Measurements from ENCODE around the gene PPP6R1.

Gene PPP6R1

GRCh38 chr19:55257461-55258420, 1.1 kb downstream of the PPP6R1 start:
- DNase-seq: peak; percentile 58 to 69

DNA sequence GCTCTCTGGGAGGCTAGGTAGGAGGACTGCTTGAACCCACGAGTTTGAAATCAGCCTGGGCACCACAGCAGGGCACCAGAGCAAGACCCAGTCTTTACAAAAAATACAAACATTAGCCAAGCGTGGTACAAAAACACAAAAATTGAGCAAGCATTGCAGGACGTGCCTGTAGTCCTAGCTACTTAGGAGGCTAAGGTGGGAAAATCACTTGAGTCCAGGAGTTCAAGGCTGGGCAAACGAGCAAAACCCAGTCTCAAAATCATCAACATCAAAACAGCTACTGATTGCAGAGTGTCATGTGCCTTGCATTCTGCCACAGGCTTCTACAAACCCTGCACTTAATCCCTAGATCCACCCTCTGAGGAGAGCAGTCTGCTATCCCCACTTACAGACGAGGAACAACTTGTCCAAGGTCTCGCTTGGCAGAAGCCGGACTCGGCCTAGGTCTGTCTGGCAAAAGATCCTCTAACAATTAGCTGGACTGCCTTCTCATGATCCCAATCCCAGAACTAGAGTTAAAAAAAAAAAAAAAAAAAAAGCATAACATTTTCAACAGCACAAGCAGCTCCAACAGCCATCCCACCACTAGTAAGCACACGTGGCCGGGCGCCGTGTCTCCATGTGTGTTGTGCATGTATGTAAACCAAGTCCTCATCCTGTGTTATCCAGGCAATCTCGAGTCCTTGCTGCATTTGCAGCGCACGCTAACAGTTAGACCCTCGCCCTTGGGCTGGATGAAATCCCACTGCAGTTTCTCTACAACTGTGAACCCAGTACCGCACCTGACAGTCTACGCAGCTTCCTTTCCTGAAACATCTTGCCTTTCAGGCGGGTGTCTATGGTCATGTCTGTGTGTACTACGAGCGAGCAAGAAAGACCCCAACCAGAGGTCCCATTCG, 2.0 kb downstream of the PPP6R1 start:
- peak in 1 of 2 experiments; percentile 46 for DNase-seq

DNA sequence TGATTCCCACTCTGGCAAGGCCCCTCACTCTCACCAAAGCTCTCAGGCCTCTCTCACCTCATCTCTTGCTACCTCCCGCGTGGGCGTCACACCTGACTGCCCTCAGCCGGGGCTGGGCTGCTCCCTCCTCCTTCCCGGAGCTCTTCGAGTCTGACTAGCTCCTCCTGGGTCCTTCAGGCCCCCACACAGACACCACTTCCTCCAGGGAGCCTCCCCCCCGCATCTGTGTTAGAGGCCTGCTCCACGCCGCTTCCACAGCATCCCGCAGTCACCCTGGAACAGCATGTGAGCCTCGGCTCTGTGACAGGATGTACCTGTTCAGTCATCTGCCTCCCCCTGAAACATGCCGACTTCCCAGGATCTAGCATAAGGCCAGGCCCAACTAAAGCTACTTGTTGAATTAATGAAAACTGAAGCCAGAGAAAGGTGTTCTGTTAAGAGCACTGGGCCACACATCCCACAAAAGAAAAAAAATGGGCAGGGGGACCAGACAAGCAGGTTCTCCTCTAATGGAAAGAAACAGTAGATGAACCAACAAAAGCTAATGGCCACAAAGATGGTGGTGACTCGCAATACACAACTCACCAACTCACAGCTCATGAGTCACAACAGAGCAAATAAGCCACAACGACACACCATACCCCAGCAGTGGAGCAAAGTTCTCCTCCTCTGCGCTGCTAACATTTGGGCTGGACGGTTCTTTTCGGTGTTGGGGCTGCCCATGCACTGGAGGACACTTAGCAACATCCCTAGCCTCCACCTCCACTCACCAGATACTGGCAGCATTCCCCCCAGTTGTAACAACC, 3.0 kb downstream of the PPP6R1 start:
- peak; percentile 76 to 85 for DNase-seq

DNA sequence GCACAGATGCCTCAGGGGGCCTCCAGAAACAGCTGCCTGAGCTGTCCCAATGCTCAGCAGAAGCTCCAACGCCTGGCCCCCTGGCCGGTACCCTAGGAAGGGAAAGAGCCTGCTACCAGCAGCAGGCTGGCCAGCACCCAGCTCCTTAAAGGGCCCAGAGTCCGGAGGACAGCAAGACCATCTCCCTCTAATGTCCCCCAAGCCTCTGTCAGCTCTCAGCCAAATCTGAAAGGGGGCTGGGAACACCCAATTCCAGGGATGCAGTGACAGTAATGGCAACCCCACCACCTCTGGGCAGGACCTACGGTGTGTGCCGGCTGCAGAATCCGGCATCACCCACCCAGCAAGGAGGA, 4.2 kb downstream of the PPP6R1 start:
- no peak for DNase-seq

DNA sequence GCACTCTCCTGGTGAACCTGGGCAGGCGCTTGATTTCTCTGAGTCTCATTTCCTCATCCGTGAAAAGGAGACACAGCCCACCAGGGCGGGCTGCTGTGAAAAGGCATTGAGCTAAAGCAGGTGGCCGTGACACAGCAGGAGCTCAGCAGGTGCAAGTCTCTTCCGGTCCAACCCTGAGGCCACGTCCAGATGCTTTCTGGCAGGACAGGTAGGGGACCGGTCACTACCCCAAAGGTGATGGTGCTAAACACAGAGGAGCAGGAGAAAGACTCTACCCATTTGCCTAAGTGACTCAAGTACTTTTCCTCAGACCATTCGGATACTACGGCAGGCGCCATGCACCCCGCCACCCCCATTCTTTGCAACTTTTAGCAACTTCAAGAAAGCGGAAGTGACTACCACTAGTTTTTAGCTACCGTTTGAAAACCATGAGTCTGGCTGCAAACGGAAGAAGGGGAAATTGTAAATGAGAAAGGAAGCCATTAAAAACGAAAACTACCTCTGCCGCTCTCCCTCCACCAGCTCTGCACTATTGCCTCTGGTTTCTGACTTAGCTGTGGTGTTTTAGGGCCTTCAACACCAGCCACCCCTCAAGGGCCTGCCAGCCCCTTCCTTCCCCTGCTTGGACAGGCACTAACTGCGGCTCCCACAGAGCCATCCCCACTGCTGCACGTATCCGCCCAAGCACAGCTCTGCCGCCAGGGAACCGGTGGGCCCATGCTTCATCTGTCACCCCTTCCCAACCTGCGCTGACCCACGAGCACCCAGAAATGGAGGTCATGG, 4.8 kb downstream of the PPP6R1 start:
- DNase-seq: peak; percentile 96 to 97

DNA sequence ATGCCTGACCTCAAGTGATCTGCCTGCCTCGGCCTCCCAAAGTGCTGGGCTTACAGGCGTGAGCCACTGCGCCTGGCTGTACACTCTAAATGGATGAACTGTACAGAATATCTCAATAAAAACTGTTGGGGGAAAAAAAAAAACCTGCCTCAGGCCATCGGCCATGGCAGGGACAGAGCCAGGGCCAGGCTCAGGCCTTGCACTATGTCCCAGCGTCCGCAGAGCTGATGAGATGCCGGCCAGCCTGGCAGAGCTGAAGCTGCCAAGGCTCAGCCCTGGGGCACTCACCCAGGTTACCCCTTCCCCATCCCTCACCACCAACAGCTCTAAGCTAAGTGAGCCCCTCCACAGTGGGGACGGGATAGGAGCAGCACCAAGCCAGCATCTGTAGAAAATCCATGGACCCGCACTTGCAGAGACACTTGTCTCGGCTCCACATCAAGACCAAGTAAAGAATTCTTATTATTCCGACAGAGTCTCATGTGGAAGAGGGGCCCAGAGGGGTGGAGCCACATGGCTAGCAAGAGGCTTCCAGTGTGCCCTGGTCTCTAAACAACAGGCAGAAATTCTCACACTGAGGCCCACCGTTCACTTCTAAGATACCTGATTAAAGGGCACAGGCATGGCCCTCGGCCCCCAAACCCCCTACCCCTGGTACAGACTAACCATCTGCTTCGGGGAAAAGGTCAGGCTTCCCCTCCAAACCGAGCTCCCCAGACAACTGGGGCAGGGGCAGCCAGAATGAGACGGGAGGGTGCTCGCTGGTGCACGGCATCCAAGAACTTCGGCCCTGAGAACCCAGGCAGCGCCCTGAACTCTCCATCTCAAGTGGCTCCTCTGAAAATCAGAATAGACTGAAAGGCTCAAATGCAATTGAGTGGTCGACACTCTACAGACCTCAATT, 5.8 kb downstream of the PPP6R1 start:
- no peak for DNase-seq

DNA sequence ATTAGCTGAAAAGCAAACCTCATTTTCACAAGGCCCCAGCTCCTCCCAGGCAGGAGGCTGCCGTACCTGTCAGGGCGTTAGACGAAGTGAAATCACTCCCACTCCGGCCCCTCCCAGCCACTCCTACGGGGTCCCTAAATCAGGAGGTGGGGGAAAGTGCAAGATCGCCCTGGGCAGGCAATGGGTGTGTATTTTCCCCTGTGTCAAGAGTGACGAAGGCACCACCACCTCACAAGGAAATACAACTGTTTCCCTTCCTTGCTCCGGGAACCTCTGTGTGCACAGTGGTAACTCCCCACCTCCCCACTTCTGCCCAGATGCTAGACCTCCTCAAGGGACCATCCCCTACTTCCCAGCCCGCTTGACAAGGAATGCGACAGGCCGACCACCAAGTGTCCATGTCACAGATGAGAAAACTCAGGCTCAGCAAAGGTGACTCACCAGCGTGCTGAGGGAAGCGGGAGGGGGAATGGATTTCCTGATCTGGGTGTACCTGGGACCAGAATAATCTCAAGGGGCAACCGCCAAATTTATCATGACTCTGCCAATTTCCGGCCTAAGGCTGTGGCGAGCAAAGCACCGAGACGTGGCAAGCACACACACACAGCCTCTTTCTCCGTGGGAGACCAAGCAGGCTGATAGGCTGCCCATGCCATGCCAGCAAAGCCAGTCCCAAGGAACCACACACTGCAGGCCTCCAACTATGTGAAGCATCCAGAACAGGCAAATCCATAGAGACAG, 7.3 kb downstream of the PPP6R1 start:
- peak; percentile 62 to 71 for DNase-seq

DNA sequence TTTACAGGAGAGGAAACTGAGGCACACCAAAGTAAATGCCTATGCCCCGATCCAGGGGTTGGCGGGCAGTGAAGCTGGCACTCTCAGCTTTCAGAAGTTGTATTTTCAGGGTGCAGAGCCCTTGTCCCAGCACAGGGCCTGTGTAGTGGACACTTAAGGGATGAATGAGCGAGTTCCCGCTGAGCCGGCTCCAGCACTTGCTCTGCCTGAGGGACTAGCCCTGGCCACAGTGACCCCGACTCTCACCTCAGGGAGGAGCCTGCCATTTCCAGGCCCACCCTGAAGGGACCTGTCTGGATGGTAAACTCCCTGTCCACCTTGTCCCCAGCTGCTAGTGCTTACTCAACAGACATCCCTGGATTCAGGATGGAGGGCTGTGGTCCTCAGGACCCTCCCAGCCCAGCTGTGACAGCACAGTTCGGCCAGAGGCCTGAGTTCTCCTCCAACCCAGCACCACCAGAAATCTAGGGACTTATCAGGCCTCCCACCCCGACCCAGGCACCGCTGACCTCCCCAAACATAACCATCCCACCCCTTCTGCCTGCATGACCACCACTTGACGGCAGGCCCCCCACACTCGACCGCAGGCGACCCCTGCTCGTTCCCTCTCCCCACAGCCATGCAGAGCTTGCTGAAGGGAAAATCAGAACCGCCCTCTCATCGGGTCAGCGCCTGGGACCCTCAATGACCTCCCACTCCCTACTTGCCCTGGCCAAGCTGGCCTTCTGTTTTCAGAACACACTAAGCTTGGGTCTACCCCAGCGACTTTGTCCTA, 8.4 kb downstream of the PPP6R1 start:
- DNase-seq: no peak

- no peak for DNase-seq
These were observed 9.0 kb downstream of the PPP6R1 start for GRCh38 chr19:55249841-55250240.

DNA sequence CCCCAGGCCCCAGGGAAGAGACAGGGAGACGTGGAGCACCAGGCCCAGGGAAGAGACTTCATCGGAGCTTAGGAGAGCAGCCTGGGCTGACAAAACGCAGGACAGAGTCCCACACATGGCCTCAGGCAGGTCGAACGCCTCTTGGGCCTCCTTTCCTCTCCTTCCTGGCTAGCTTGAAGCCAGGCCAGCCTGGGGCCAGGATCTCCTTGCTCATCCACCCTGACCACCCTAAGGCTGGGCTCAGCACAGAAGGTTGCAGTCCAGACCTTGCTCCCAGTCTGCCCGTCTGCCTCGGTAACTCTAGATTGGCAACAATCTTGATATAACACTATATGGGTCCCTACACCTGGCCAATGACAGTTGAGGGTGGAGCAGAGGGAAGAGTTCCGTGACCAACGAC, 10.1 kb downstream of the PPP6R1 start:
- DNase-seq: no peak

GRCh38 chr19:55248166-55248675, 10.6 kb downstream of the PPP6R1 start:
- no peak for DNase-seq

DNA sequence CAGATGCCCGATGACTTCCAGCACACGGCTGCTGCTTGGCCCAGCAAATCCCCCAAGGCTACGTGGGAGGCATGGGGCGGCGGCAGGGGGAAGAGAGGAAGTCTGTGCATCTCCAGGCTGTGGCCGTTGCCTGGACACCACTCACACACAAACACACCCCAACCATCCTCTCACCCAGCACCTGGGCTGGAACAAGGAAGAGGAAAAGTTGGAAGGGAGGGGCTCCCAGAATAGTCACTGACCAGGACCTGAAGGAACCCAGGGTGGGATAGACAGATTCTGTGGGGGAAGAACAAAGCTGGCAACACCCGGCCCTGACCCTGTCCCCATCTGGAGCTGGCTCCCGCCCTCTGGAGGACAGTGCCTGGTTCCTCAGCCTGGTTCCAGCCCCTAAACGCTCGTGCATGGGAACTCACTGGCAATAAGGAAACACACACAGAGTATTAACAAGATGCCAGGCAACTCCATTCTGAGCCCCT, 11.2 kb downstream of the PPP6R1 start:
- peak; percentile 65 to 72 for DNase-seq

- DNase-seq: no peak
These were observed 12.1 kb downstream of the PPP6R1 start for GRCh38 chr19:55246462-55247451.

DNA sequence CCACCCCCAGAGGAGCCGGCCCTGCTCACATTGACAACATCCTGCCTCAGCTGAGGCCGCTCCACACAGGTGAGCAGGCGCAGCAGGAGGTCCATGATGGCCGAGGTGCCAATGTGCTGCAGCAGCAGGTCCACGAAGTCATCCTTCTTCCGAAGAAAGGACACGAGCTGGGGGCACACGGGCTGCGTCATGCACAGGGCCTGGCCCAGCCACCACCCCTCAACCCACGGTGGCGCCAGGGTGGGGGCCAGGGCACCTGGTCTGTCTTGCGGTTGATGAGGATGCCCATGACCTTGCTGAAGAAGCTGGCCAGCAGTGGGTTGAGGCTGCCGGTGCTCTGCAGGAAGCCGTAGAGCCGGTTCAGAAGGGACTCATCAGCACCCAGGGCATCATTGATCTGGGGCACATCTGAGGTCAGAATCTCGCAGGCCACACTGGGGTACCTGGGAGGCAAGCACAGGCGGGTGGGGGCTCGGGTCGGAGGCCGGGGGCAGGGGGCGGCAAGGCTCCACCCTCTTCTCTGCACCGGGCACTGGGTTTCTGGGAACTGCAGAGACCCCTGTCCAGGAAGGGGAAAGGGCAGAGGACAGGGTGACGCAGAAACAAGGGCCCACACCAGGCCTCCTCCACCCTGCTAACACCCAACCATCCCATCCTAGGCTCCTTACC, 13.4 kb downstream of the PPP6R1 start:
- DNase-seq: no peak

- DNase-seq: no peak
These were observed 14.7 kb downstream of the PPP6R1 start for GRCh38 chr19:55244004-55244680.

DNA sequence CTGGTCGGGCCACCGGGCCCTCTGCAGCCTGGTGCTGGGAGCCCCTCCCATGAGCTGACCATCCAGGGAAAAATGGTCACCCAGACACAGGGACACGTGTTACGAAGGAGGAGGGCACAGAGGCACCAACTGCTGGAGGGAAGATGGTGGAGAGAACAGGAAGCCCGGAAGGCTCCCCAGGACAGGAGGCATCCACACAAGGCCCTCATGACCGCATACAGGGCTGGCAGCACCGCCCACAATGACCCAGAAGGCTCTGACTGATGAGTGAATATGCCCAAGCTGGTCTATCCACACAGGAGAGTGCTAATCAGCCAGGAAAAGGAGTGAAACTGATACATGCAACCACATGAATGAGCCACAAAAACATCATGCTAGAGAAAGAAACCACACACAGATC, 16.3 kb downstream of the PPP6R1 start:
- DNase-seq: no peak
